GM12892 (cell line): ENCODE data around the gene PCOLCE2.

Source experiments
- POLR2A ChIP-seq: IDR thresholded peaks from 2 replicates; pipeline ENCODE4 v1.6.1; 2011; ENCODE audit warnings: low read depth, low read length, control low read depth
- TAF1 ChIP-seq: IDR thresholded peaks from 2 replicates; pipeline ENCODE4 v1.6.1; 2011; ENCODE audit warnings: low read depth, mild to moderate bottlenecking, control low read depth, low read length, borderline replicate concordance

- no peak for TF ChIP-seq POLR2A
- TF ChIP-seq TAF1, result no peak
Observed at GRCh38 chr3:142934887-142935269, 46.0 kb upstream of the PCOLCE2 start.
